Measurements from ENCODE around the gene ADPRHL1.
A peak's percentile ranks its signal among the peaks of the same experiment; 100 is the strongest.
"Not testable (repeated sequence)": the region's sequence is repeated elsewhere in the genome, so short reads cannot be mapped to it uniquely, and the experiment has no call there.

Gene ADPRHL1

DNA sequence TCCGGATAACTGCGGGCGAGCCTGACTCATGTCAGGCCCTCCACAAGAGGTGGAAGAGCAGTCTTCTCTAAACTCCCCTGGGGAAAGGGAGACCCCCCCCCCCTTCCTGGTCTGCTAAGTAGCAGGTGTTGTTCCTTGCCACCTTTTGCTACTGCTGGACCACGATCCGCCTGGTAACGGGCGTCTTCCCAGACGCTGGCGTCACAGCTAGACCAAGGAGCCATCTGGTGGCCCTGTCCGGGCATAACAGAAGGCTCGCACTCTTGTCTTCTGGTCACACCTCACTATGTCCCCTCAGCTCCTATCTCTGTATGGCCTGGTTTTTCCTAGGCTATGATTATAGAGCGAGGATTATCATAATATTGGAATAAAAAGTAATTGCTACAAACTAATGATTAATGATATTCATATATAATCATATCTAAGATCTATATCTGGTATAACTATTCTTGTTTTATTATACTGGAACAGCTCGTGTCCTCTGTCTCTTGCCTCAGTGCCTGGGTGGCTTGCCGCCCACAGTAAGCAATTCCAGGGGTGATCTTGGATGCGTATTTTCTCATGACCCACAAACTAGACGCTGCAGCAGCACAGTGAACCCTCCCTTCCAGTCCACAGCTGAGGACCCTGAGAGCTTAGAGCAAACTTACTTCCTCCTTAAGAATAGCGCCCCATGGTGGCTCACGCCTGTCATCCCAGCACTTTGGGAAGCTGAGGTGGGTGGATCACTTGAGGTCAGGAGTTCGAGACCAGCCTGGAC lies 2.2 kb downstream of the ADPRHL1 start:
- not testable (repeated sequence) for H3K4me3 Mint-ChIP-seq, H3K27ac Mint-ChIP-seq, H3K9me3 Mint-ChIP-seq, H3K4me1 Mint-ChIP-seq, H3K36me3 Mint-ChIP-seq, H3K27me3 Mint-ChIP-seq

DNA sequence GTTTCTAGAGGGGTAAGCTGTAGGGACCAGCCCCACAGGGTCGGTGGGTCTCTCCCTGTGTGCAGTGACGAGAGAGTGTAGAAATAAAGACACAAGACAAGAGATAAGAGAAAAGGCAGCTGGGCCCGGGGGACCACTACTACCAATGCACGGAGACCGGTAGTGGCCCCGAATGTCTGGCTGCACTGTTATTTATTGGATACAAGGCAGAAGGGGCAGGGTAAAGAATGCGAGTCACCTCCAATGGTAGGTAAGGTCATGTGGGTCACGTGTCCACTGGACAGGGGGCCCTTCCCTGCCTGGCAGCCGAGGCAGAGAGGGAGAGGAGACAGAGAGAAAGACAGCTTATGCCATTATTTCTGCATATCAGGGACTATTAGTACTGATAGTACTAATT lies 2.9 kb downstream of the ADPRHL1 start:
- not testable (repeated sequence) for H3K9me3 Mint-ChIP-seq, H3K27me3 Mint-ChIP-seq, H3K4me1 Mint-ChIP-seq, H3K36me3 Mint-ChIP-seq, H3K4me3 Mint-ChIP-seq, H3K27ac Mint-ChIP-seq

DNA sequence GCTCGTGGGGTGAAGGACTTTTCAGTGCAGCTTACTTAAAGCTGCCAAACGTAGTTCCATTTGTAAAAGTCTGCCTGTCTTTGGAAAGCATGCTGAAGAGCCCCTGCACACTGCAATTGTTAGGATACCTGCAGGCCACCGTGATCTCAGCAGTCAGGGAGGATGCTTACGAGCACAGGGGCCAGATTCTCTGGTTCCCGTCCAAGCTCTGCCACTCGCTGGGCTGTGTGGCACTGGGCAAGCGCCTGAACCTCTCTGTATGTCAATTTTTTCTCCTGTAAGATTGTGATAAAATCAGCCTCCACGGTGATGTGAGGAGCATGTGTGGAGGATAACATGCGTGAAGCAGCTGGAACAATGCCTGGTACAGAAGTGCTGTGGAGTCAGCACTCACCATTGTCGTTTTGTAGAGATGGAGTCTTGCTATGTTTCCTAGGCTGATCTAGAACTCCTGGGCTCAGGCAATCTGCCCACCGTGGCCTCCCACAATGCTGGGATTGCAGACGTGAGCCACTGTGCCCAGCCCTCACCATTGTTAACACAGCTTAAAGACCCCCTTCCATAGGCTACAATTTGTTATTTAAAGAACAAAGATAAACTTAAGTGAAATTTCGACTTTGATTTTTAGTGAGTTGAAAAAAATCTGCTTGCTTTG lies 3.5 kb downstream of the ADPRHL1 start:
- Mint-ChIP-seq H3K27ac (peak overlapping the region; percentile 35), H3K4me1 (no peaks in the 10 kb centered on the region), H3K4me3 (peak overlapping the region; percentile 68), H3K27me3 (no peaks in the 10 kb centered on the region), H3K36me3 (peaks cover 4% of the 10 kb centered on the region), H3K9me3 (no peaks in the 10 kb centered on the region)

DNA sequence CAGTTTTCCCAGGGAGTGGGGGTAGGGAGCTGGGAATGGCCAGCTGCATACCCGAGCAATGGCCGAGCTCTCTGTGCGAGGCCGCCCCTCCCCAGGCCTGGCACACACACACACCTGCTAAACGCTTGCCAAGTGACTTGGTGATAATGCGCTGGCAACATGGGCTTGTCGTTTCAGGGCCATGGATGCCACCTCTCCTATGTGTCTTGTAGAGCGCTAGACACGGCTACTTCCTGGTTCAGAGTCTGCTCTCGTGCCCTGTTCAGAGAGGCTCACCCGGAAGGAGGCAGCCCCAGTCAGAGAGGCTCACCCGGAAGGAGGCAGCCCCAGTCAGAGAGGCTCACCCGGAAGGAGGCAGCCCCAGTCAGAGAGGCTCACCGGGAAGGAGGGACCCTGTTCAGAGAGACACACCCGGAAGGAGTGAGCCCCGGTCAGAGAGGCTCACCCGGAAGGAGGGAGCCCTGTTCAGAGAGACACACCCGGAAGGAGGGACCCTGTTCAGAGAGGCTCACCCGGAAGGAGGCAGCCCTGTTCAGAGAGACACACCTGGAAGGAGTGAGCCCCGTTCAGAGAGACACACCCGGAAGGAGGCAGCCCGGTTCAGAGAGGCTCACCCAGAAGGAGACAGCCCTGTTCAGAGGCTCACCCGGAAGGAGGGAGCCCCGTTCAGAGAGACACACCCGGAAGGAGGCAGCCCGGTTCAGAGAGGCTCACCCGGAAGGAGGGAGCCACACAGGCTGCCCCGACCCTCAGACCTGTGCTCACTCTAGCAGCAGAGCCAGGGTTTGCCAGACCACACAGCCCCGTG lies 4.2 kb downstream of the ADPRHL1 start:
- no peaks in the 10 kb centered on the region for H3K4me1 Mint-ChIP-seq
- peak overlapping the region; percentile 35 for H3K27ac Mint-ChIP-seq
- H3K9me3 Mint-ChIP-seq: no peaks in the 10 kb centered on the region
- H3K27me3 Mint-ChIP-seq: no peaks in the 10 kb centered on the region
- H3K36me3 Mint-ChIP-seq: peaks cover 3% of the 10 kb centered on the region
- H3K4me3 Mint-ChIP-seq: peak overlapping the region; percentile 68

DNA sequence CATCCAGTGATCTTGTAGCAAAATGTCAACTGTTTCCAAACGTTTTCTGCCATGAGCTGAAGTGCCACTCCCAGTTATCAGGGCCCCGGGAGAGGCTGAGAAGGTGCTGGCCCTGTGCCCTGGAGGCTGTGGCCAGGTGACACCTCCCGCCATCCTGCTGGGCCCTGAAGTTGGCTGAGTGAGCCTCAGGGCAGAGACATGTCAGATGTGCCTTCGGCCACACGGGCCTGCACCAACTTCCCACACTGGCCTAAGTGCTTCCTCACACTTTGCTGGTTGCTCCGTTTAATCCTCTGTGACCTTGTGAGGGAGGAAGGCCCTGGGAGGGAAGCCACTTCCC lies 4.8 kb downstream of the ADPRHL1 start:
- Mint-ChIP-seq H3K4me1 (no peaks in the 10 kb centered on the region), H3K27ac (peak overlapping the region; percentile 35)

DNA sequence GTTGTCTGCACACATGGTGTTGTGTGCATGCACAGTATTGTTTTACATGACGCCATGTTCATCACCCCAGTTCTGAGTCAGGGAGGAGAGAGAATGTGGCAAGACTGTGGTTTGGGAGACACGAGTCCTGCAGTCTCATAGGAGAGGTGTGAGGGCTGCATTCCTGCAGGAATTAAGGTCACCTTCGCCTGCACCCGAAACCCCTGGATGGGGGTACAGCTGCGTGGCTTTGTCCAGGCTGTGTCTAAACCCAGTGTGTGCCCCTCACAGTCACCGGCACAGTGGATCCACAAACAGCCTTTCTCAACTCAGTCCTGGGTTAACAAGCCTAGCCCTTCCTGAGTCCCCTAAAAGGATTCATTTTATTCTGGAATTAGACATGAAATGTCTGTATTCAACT lies 5.7 kb downstream of the ADPRHL1 start:
- Mint-ChIP-seq H3K4me1 (no peaks in the 10 kb centered on the region), H3K27me3 (no peaks in the 10 kb centered on the region), H3K9me3 (no peaks in the 10 kb centered on the region), H3K4me3 (no peak overlapping the region), H3K36me3 (peaks cover 3% of the 10 kb centered on the region), H3K27ac (no peak overlapping the region)

More for the DNA sequence above, 4.8 kb downstream of the ADPRHL1 start:
- no peaks in the 10 kb centered on the region for H3K27me3 Mint-ChIP-seq
- peak overlapping the region; percentile 68 for H3K4me3 Mint-ChIP-seq
- H3K36me3 Mint-ChIP-seq: no peaks in the 10 kb centered on the region
- no peaks in the 10 kb centered on the region for H3K9me3 Mint-ChIP-seq

DNA sequence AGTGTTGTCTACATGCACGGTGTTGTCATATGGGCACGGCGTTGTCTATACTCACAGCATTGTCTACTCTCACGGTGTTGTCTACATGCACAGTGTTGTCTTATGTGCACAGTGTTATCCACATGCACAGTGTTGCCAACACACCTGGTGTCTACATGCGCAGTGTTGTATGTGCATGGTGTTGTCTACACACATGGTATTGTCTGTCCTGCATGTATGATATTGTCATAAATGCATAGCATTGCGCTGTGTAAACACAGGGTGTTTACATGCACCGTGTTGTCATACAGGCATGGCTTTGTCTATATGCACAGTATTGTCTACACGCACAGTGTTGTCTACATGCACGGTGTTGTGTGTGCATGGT lies 6.8 kb downstream of the ADPRHL1 start:
- H3K27me3 Mint-ChIP-seq: no peaks in the 10 kb centered on the region
- H3K9me3 Mint-ChIP-seq: no peaks in the 10 kb centered on the region
- no peaks in the 10 kb centered on the region for H3K4me1 Mint-ChIP-seq
- no peak overlapping the region for H3K4me3 Mint-ChIP-seq
- H3K27ac Mint-ChIP-seq: no peak overlapping the region
- H3K36me3 Mint-ChIP-seq: peaks cover 5% of the 10 kb centered on the region

DNA sequence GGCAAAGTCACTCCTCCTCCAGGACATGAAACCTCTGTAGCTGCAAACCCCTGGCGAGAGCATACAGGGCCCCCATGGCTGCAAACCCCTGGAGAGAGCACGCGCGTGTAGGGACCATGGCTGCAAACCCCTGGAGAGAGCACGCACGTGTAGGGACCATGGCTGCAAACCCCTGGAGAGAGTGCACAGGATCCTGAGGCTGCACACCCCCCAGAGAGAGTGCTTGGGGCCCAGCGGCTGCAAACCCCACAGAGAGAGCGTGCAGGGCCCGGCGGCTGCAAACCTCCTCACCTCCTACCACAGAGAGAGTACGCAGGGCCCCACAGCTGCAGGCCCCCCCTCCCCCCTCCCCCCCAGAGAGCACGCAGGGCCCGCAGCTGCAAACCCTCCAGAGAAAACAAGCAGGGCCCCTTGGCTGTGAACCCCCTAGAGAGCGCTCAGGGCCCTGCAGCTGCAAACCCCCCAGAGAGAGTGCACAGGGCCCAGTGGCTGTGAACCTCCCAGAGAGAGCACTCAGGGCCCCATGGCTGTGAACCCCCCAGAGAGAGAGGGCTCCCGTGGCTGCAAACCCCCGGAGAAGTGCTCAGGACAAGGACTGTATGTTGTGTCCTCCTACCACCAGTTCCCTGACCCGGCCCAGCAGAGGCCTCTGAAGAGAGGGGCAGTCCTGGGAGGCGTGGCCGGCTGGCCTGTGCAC lies 7.3 kb downstream of the ADPRHL1 start:
- Mint-ChIP-seq H3K9me3 (no peaks in the 10 kb centered on the region), H3K27ac (no peak overlapping the region), H3K36me3 (peaks cover 5% of the 10 kb centered on the region), H3K4me1 (no peaks in the 10 kb centered on the region), H3K27me3 (no peaks in the 10 kb centered on the region), H3K4me3 (no peak overlapping the region)

DNA sequence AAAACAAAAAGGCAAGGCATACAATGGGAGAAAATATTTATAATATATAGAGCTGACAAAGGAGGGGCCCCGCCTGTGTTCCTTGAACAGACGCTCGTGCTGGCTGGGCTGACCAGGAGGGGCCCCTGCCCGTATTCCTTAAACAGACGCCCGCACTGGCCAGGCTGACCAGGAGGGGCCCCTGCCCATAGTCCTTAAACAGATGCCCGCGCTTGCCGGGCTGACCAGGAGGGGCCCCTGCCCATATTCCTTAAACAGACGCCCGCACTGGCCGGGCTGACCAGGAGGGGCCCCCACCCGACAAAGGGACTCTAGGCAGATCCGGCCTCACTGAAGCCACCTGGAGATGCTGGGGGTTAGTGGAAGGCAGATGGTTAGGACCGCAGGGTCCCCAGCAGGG lies 9.3 kb downstream of the ADPRHL1 start:
- no peak overlapping the region for H3K27ac Mint-ChIP-seq
- H3K4me3 Mint-ChIP-seq: no peak overlapping the region
- H3K36me3 Mint-ChIP-seq: peaks cover 5% of the 10 kb centered on the region
- H3K27me3 Mint-ChIP-seq: no peaks in the 10 kb centered on the region
- H3K9me3 Mint-ChIP-seq: no peaks in the 10 kb centered on the region
- H3K4me1 Mint-ChIP-seq: no peaks in the 10 kb centered on the region

DNA sequence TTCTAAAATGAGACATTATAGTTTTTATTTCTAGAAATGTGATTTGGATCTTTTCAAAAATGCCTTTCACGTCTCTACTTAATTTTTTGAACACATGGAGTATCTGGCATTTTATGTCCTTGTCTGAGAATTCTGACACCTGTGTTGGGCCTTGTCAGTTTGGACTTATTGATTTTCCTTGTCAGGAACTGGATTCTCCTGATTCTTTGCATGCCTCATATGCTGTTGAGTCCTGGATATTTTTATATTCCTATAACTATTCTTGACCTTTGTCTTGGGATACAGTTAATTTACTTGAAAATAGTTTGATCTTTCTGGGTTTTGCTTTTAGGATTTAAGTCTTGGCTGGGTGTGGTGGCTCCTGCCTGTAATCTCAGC lies 10.3 kb downstream of the ADPRHL1 start:
- Mint-ChIP-seq H3K36me3 (peaks cover 5% of the 10 kb centered on the region), H3K27me3 (no peaks in the 10 kb centered on the region), H3K4me1 (no peaks in the 10 kb centered on the region), H3K27ac (no peak overlapping the region), H3K4me3 (no peak overlapping the region), H3K9me3 (no peaks in the 10 kb centered on the region)

DNA sequence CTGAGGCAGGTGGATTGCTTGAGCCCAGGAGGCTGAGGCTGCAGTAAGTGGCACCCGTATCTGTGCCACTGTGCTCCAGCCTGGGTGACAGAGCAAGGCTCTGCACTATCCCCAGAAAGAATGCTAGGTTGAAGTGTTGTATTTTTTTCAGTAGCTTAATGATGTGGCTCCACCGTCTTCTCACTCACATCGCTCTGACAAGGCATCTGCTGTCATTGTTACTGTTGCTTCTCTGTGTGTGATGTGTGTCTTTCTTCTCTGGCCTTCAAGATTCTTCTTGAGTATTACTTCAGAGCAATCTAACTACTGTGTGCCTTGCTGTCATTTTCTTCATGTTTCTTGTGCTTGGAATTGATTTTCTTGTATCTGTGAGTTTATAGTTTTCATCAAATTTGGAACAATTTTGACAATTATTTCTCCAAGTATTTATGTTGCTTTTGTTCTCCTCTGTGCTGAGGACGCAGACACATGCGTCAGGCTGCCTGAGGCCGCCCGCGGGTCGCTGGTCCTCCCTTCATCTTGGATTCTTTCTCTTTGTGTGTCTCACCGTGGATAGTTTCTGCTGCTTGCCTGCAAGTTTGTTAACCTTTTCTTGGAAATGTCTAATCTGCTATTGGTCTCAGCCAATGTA lies 10.8 kb downstream of the ADPRHL1 start:
- peaks cover 5% of the 10 kb centered on the region for H3K36me3 Mint-ChIP-seq
- no peak overlapping the region for H3K4me3 Mint-ChIP-seq
- no peaks in the 10 kb centered on the region for H3K27me3 Mint-ChIP-seq
- H3K9me3 Mint-ChIP-seq: no peaks in the 10 kb centered on the region
- no peaks in the 10 kb centered on the region for H3K4me1 Mint-ChIP-seq
- H3K27ac Mint-ChIP-seq: no peak overlapping the region

DNA sequence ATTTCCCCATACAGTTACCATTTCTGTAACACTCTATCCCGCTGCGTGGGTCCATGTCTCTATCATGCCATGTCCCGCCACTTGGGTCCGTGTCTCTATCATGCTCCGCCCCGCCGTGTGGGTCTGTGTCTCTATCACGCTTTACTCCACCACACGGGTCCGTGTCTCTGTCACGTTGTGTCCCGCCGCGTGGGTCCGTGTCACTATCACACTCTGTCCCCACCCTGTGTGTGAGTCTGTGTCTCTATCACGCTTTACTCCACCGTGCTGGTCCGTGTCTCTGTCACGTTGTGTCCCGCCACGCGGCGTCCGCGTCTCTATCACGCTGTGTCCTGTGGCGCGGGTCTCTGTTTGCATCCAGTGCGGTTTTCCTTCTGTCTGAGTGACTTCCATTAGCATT lies 11.6 kb downstream of the ADPRHL1 start:
- no peaks in the 10 kb centered on the region for H3K4me1 Mint-ChIP-seq
- H3K27ac Mint-ChIP-seq: no peak overlapping the region
- no peaks in the 10 kb centered on the region for H3K9me3 Mint-ChIP-seq
- no peak overlapping the region for H3K4me3 Mint-ChIP-seq
- no peaks in the 10 kb centered on the region for H3K27me3 Mint-ChIP-seq
- H3K36me3 Mint-ChIP-seq: peaks cover 5% of the 10 kb centered on the region

DNA sequence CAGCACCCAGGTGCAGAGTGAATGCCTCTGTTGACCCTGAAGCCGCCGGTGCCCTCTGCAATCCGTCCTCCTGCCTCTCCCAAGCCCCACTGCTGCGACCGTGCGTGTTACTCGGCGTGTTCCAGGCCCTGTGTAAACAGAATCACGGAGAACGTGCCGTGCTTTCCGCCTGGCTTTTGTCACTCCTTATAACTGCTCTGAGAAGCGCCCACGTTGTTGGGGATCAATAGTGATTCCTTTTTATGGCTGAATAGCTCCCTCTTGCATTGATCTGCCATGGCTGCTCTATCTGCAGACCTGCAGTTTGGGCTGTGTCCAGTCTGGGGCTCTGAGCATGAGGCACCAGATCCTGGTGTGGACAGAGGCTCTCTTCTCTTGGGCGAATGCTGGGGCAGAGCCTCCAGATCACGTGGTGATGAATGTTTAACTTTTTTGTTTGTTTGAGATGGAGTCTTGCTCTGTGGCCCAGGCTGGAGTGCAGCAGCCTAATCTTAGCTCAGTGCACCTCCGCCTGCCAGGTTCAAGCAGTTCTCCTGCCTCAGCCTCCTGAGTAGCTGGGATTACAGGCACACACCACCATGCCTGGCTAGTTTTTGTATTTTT lies 15.8 kb downstream of the ADPRHL1 start:
- no peaks in the 10 kb centered on the region for H3K9me3 Mint-ChIP-seq
- no peaks in the 10 kb centered on the region for H3K4me1 Mint-ChIP-seq
- H3K27me3 Mint-ChIP-seq: no peaks in the 10 kb centered on the region
- H3K36me3 Mint-ChIP-seq: peaks cover 2% of the 10 kb centered on the region
- no peak overlapping the region for H3K27ac Mint-ChIP-seq
- no peak overlapping the region for H3K4me3 Mint-ChIP-seq

DNA sequence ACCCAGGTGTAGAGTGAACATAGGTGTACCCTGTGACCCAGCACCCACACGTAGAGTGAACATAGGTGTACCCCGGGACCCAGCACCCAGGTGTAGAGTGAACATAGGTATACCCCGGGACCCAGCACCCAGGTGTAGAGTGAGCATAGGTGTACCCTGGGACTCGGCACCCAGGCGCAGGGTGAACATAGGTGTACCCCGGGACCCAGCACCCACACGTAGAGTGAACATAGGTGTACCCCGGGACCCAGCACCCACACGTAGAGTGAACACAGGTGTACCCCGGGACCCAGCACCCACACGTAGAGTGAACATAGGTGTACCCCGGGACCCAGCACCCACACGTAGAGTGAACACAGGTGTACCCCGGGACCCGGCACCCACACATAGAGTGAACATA lies 16.4 kb downstream of the ADPRHL1 start:
- H3K4me3 Mint-ChIP-seq, H3K27me3 Mint-ChIP-seq, H3K9me3 Mint-ChIP-seq, H3K27ac Mint-ChIP-seq, H3K36me3 Mint-ChIP-seq, H3K4me1 Mint-ChIP-seq: not testable (repeated sequence)

DNA sequence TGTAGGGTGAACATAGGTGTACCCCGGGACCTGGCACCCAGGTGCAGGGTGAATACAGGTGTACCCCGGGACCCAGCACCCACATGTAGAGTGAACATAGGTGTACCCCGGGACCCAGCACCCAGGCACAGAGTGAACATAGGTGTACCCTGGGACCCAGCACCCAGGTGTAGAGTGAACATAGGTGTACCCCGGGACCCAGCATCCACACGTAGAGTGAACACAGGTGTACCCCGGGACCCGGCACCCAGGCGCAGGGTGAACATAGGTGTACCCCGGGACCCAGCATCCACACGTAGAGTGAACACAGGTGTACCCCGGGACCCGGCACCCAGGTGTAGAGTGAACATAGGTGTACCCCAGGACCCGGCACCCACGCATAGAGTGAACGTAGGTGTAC lies 17.4 kb downstream of the ADPRHL1 start:
- H3K27me3 Mint-ChIP-seq, H3K4me1 Mint-ChIP-seq, H3K4me3 Mint-ChIP-seq, H3K27ac Mint-ChIP-seq, H3K9me3 Mint-ChIP-seq, H3K36me3 Mint-ChIP-seq: not testable (repeated sequence)

Measured in activated naive CD4-positive, alpha-beta T cell treated with anti-CD3 and anti-CD28 coated beads, Interleukin-2, amount 50 U/mL, for 24 hours (primary cell).